PC-9 (cell line): ENCODE measurements around the gene MYH7. TPM values are rescaled to one million over a fixed set of nuclear protein-coding genes. Genes with fewer than 3 reads are reported as not detected.

ENCODE experiments used
- BruUV-seq: library from RNA; stranded (reverse); fragments of 400-500 nt; replicated peaks from 2 replicates; lab custom pipeline; 2021; lab: Mats Ljungman, UMichigan
- CTCF ChIA-PET: fragments of 300-600 bp; sonication (Branson Sonifier 250); formaldehyde crosslinking; loops from one replicate; lab custom pipeline; 2022; ENCODE audit warnings: antibody characterized with exemption; lab: Charles Lee
- POLR2A ChIA-PET: fragments of 300-600 bp; sonication (Branson Sonifier 250); formaldehyde crosslinking; loops from one replicate; lab custom pipeline; 2022; ENCODE audit warnings: antibody characterized with exemption; ENCODE audit not compliant: unreplicated experiment; lab: Charles Lee
- DNase-seq, 2 experiments: peaks; one replicate each; pipeline versions ENCODE4 v3.0.0 to v3.0.0-alpha.2; 2015 to 2022; ENCODE audit warnings: mixed read lengths in 1 of 2
- H2AFZ ChIP-seq: fragments of 200-600 bp; sonication (generic); 2 replicates; pipeline ENCODE4 v1.8.1; 2017; ENCODE audit warnings: antibody characterized with exemption
- H3F3A ChIP-seq: fragments of 200-600 bp; sonication (generic); 2 replicates; pipeline ENCODE4 v1.8.1; 2017; ENCODE audit warnings: antibody characterized with exemption, mild to moderate bottlenecking, low read depth; ENCODE audit not compliant: insufficient read depth
- H3K27ac ChIP-seq: fragments of 200-600 bp; sonication (generic); 2 replicates; pipeline ENCODE4 v1.6.1; 2016; ENCODE audit warnings: mixed run types
- H3K27me3 ChIP-seq: fragments of 200-600 bp; sonication (generic); 2 replicates; pipeline ENCODE4 v1.6.1; 2016; ENCODE audit warnings: low read depth, mixed run types; ENCODE audit not compliant: insufficient read depth
- H3K36me3 ChIP-seq: fragments of 200-600 bp; sonication (generic); 2 replicates; pipeline ENCODE4 v1.6.1; 2016; ENCODE audit warnings: low read depth, mixed run types
- H3K4me1 ChIP-seq: fragments of 200-600 bp; sonication (generic); replicated peaks from 2 replicates; pipeline ENCODE4 v1.6.1; 2016; ENCODE audit warnings: mixed run types; ENCODE audit not compliant: insufficient read depth
- H3K4me2 ChIP-seq: fragments of 200-600 bp; sonication (generic); 2 replicates; pipeline ENCODE4 v1.6.1; 2017; ENCODE audit warnings: mixed run types
- H3K4me3 ChIP-seq: fragments of 200-600 bp; sonication (generic); 2 replicates; pipeline ENCODE4 v1.6.1; 2016; ENCODE audit warnings: mixed run types
- H3K79me2 ChIP-seq: fragments of 200-600 bp; sonication (generic); 2 replicates; pipeline ENCODE4 v1.6.1; 2017; ENCODE audit warnings: low read depth, mixed run types
- H3K9me2 ChIP-seq: fragments of 200-600 bp; sonication (generic); 2 replicates; pipeline ENCODE4 v1.8.1; 2017; ENCODE audit warnings: mild to moderate bottlenecking; ENCODE audit not compliant: insufficient read depth
- H3K9me3 ChIP-seq: fragments of 200-600 bp; sonication (generic); 2 replicates; pipeline ENCODE4 v1.8.1; 2016; ENCODE audit warnings: low read depth; ENCODE audit not compliant: insufficient read depth
- H4K20me1 ChIP-seq: fragments of 200-600 bp; sonication (generic); 2 replicates; pipeline ENCODE4 v1.8.1; 2017; ENCODE audit not compliant: insufficient read depth
- CTCF ChIP-seq: fragments of 200-600 bp; sonication (generic); conservative IDR thresholded peaks from 2 replicates; pipeline ENCODE4 v1.6.1; 2017; ENCODE audit warnings: mixed run types, antibody characterized with exemption, mild to moderate bottlenecking, moderate library complexity
- EZH2 ChIP-seq: fragments of 200-600 bp; sonication (generic); IDR thresholded peaks from 2 replicates; pipeline ENCODE4 v1.8.0; 2017; ENCODE audit warnings: antibody characterized with exemption, low read depth
- intact Hi-C: fragments of 100-400 bp; cut with micrococcal nuclease; formaldehyde crosslinking; loops from one replicate; pipeline ENCODE4 v1.10.0; 2022; ENCODE audit not compliant: unreplicated experiment
- total RNA-seq: library from RNA; stranded (reverse); gene quantifications from 2 replicates; pipeline ENCODE4 v1.2.3, GENCODE V29; 2021

The MYH7 gene
- total RNA-seq, 1 experiment from 2014 or later: not detected

GRCh38 chr14:23470947-23471346, 35.5 kb upstream of the MYH7 start:
- H3K4me2 ChIP-seq: no peak overlapping the region; the same call in 1 of the 2 replicates
- intact Hi-C loops: no loop called here
- CTCF ChIA-PET: interaction anchor here (0.5 kb wide), 1 partner anchor 213 kb away, joined by 3 read pairs; no protein-coding TSS in a partner anchor

GRCh38 chr14:23469906-23470403, 34.5 kb upstream of the MYH7 start:
- Histone ChIP-seq H3F3A (peaks cover 3% of the 10 kb centered on the region; the same call in 1 of the 2 replicates), H2AFZ (peak overlapping the region; percentile 74), H3K36me3 (no peaks in the 10 kb centered on the region), H3K9me2 (no peaks in the 10 kb centered on the region), H4K20me1 (no peaks in the 10 kb centered on the region), H3K4me2 (peak overlapping the region; percentile 90), H3K9me3 (no peaks in the 10 kb centered on the region), H3K4me1 (peaks cover 5% of the 10 kb centered on the region), H3K4me3 (peak overlapping the region; percentile 65), H3K27me3 (no peaks in the 10 kb centered on the region), H3K79me2 (peaks cover 16% of the 10 kb centered on the region), H3K27ac (peak overlapping the region; percentile 35; the same call in 1 of the 2 replicates)
- POLR2A ChIA-PET: no interaction called here
- TF ChIP-seq CTCF: no peak
- no peak for TF ChIP-seq EZH2
- no peak for DNase-seq
- CTCF ChIA-PET: no interaction called here
- intact Hi-C loops: loop anchor here (5.0 kb wide), 1 partner anchor 148 kb away; the partner anchor contains the start of gene PABPN1
- TSS peak; percentile 60 for BruUV-seq

More at GRCh38 chr14:23470947-23471346, 35.5 kb upstream of the MYH7 start:
- TF ChIP-seq EZH2: no peak
- TF ChIP-seq CTCF: no peak
- H4K20me1 ChIP-seq: no peaks in the 10 kb centered on the region
- 0 out of 2 replicates have a peak, but pooled peaks cover under 1% of the 10 kb centered on the region for H3K36me3 ChIP-seq
- no peaks in the 10 kb centered on the region for H3K27me3 ChIP-seq
- POLR2A ChIA-PET: no interaction called here
- H3K4me3 ChIP-seq: no peak overlapping the region
- no peak overlapping the region for H3K27ac ChIP-seq
- DNase-seq: no peak
- H3K9me2 ChIP-seq: no peaks in the 10 kb centered on the region
- H3K4me1 ChIP-seq: peaks cover 5% of the 10 kb centered on the region
- H3F3A ChIP-seq: peaks cover 9% of the 10 kb centered on the region; the same call in 1 of the 2 replicates
- BruUV-seq: no TSS peak
- no peaks in the 10 kb centered on the region for H3K9me3 ChIP-seq
- H3K79me2 ChIP-seq: peaks cover 16% of the 10 kb centered on the region
- no peak overlapping the region for H2AFZ ChIP-seq

- H3K9me2 ChIP-seq: no peaks in the 10 kb centered on the region
- H3K79me2 ChIP-seq: peaks cover 16% of the 10 kb centered on the region
- H3K27ac ChIP-seq: peak within 1 kb of the TSS; percentile 35; the same call in 1 of the 2 replicates
- no peaks in the 10 kb centered on the region for H3K36me3 ChIP-seq
- TF ChIP-seq EZH2 (no peak), CTCF (peak; percentile 73)
- H3K4me3 ChIP-seq: peak within 1 kb of the TSS; percentile 65
- no TSS peak for BruUV-seq
- H2AFZ ChIP-seq: peak within 1 kb of the TSS; percentile 99
- no peaks in the 10 kb centered on the region for H4K20me1 ChIP-seq
- H3K9me3 ChIP-seq: no peaks in the 10 kb centered on the region
- peak; percentile 82 to 98 for DNase-seq
- peaks cover 5% of the 10 kb centered on the region for H3K4me1 ChIP-seq
- POLR2A ChIA-PET: no interaction called here
- CTCF ChIA-PET: no interaction called here
- no peaks in the 10 kb centered on the region for H3K27me3 ChIP-seq
- intact Hi-C loops: loop anchor here (5.0 kb wide), 1 partner anchor 147 kb away; the partner anchor contains the start of gene PABPN1
- peak within 1 kb of the TSS; percentile 90 for H3K4me2 ChIP-seq
- peaks cover 3% of the 10 kb centered on the region; the same call in 1 of the 2 replicates for H3F3A ChIP-seq
These were observed 33.9 kb upstream of the MYH7 start, which contains the start of gene NGDN for GRCh38 chr14:23469127-23469905. Gene NGDN, plus strand, starts transcription at chr14:23469703. Its CDS starts 13 bp downstream, at chr14:23469716.
